ENCODE measurements around the gene ANTXR1. TPM values are rescaled to one million over a fixed set of nuclear protein-coding genes. Genes with fewer than 3 reads are reported as not detected.

ANTXR1 gene
- total RNA-seq, 5 donors from 2014 or later (not counting 1 experiment from before 2014, with no cell fraction given), result 0.19 to 0.79 (median 0.63) TPM; not detected in 1

GRCh38 chr2:69149631-69150215 is 136.7 kb downstream of the ANTXR1 start:
- POLR2A ChIA-PET, result no interaction called here
- DNase-seq (no peak), ATAC-seq (replicated peaks in 1 of 4) (no peak)
- peaks cover 0 to 12% of the 10 kb centered on the region in 2 experiments for H3K27me3 ChIP-seq (replicated peaks in 1 of 2; ENCODE audit: control insufficient read depth in 2 of 2, extremely low read depth in 1 of 2, insufficient read depth in 2 of 2, low read length in 1 of 2)
- 97% methylated on average over 5 of the region's 7 CpGs for WGBS (ENCODE audit: insufficient coverage)
- Mint-ChIP-seq H3K4me1 (no peaks in the 10 kb centered on the region), H3K27ac (peak overlapping the region in 1 of 2 donors; percentile 18), H3K9me3 (no peaks in the 10 kb centered on the region), H3K27me3 (peaks cover 6 to 23% of the 10 kb centered on the region in 2 donors), H3K36me3 (no peaks in the 10 kb centered on the region), H3K4me3 (no peak overlapping the region)
- CTCF ChIA-PET, result no interaction called here
- H3K9me3 ChIP-seq, result no peaks in the 10 kb centered on the region
- H3K27ac ChIP-seq (ENCODE audit: low read length), result no peak overlapping the region
- no peaks in the 10 kb centered on the region for H3K36me3 ChIP-seq (ENCODE audit: control insufficient read depth in 2 of 2, extremely low read depth in 1 of 2, insufficient read depth in 1 of 2, low read length in 1 of 2)
- no peaks in the 10 kb centered on the region for H3K4me1 ChIP-seq (ENCODE audit: control insufficient read depth in 1 of 2, extremely low read depth in 1 of 2, insufficient read depth in 2 of 2, low read length in 2 of 2)
- H3K4me3 ChIP-seq (ENCODE audit: control insufficient read depth in 1 of 2, extremely low read depth in 1 of 2, low read length in 1 of 2), result no peak overlapping the region

GRCh38 chr2:69151931-69152330 is 139.0 kb downstream of the ANTXR1 start:
- WGBS (ENCODE audit: insufficient coverage), result 94% methylated on average over 4 of the region's 4 CpGs
- ATAC-seq (replicated peaks in 1 of 4) (no peak), DNase-seq (no peak)
- no peak overlapping the region for H3K4me3 ChIP-seq (ENCODE audit: control insufficient read depth in 1 of 2, extremely low read depth in 1 of 2, low read length in 1 of 2)
- H3K36me3 Mint-ChIP-seq, result no peaks in the 10 kb centered on the region
- H3K27me3 ChIP-seq (replicated peaks in 1 of 2; ENCODE audit: control insufficient read depth in 2 of 2, extremely low read depth in 1 of 2, insufficient read depth in 2 of 2, low read length in 1 of 2), result peaks cover 0 to 12% of the 10 kb centered on the region in 2 experiments
- H3K27me3 Mint-ChIP-seq, result peaks cover 6 to 23% of the 10 kb centered on the region in 2 donors
- H3K27ac ChIP-seq (ENCODE audit: low read length), result no peak overlapping the region
- H3K4me3 Mint-ChIP-seq, result no peak overlapping the region
- H3K9me3 ChIP-seq, result no peaks in the 10 kb centered on the region
- ChIA-PET POLR2A (no interaction called here), CTCF (no interaction called here)
- no peaks in the 10 kb centered on the region for H3K36me3 ChIP-seq (ENCODE audit: control insufficient read depth in 2 of 2, extremely low read depth in 1 of 2, insufficient read depth in 1 of 2, low read length in 1 of 2)
- H3K4me1 Mint-ChIP-seq, result no peaks in the 10 kb centered on the region
- no peak overlapping the region for H3K27ac Mint-ChIP-seq
- no peaks in the 10 kb centered on the region for H3K4me1 ChIP-seq (ENCODE audit: control insufficient read depth in 1 of 2, extremely low read depth in 1 of 2, insufficient read depth in 2 of 2, low read length in 2 of 2)
- no peaks in the 10 kb centered on the region for H3K9me3 Mint-ChIP-seq

DNA sequence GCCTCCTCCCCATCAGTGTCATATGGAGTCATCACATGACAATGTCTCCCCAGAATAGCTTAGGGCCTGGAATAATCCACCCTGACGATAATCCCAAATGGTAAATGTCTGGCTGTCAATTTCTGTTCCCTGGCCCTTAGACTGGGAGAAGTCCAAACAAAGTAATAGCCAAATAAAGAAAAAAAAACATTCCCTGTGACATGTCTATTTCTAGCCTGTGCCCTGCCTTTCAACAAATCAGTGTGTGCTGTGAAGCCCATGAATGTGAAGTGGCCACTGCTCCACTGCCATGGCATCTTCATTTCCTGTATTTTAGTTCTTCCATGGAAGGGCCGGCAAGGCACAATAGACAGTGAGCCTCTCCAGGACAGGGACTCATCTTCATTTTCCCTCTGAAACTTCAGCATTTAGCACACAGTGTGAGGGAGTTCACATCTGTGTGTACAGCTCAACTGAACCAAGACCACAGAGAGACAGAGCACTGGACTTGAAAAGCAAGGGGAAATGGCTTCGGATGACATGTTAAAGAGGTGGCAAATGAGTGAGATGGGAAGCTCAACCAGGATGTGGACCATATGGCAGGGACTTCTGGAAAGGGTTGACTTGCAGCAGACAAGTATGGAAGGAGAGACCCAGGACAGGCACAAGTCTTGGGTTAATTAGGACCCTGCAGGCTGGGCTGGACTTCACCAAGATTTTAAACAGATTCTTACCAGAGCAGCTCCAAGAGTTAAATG is 140.0 kb downstream of the ANTXR1 start:
- H3K4me1 Mint-ChIP-seq, result no peaks in the 10 kb centered on the region
- H3K36me3 Mint-ChIP-seq, result no peaks in the 10 kb centered on the region
- peaks cover 0 to 12% of the 10 kb centered on the region in 2 experiments for H3K27me3 ChIP-seq (replicated peaks in 1 of 2; ENCODE audit: control insufficient read depth in 2 of 2, extremely low read depth in 1 of 2, insufficient read depth in 2 of 2, low read length in 1 of 2)
- H3K27me3 Mint-ChIP-seq, result peaks cover 6 to 23% of the 10 kb centered on the region in 2 donors
- H3K4me1 ChIP-seq (ENCODE audit: control insufficient read depth in 1 of 2, extremely low read depth in 1 of 2, insufficient read depth in 2 of 2, low read length in 2 of 2), result no peaks in the 10 kb centered on the region
- ChIA-PET POLR2A (no interaction called here), CTCF (no interaction called here)
- no peak overlapping the region for H3K27ac ChIP-seq (ENCODE audit: low read length)
- no peaks in the 10 kb centered on the region for H3K9me3 Mint-ChIP-seq
- ATAC-seq (replicated peaks in 1 of 4) (no peak), DNase-seq (no peak)
- no peak overlapping the region for H3K4me3 Mint-ChIP-seq
- H3K4me3 ChIP-seq (ENCODE audit: control insufficient read depth in 1 of 2, extremely low read depth in 1 of 2, low read length in 1 of 2), result no peak overlapping the region
- no peaks in the 10 kb centered on the region for H3K36me3 ChIP-seq (ENCODE audit: control insufficient read depth in 2 of 2, extremely low read depth in 1 of 2, insufficient read depth in 1 of 2, low read length in 1 of 2)
- H3K9me3 ChIP-seq, result no peaks in the 10 kb centered on the region
- 92% methylated on average over 1 of the region's 3 CpGs for WGBS (ENCODE audit: insufficient coverage)
- no peak overlapping the region for H3K27ac Mint-ChIP-seq

DNA sequence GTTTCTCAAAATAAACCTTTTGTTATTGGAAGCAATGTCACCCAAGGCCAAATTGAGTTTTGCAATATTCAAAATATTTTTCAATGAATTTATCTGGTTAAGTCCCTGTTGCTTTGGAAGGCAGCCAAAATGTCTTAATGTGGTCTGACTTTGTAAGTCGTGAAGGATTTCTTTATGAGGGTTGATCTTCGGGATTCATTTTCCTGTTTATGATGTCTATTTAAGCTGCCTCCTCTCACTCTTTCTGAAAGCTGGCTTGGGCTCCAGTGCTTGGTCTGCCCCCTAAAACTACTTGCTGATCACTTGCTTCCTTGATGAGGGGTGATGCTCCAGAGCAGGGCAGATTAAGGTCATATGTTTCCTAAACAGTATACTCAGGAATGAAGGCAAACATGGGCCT is 141.1 kb downstream of the ANTXR1 start:
- H3K9me3 ChIP-seq, result no peaks in the 10 kb centered on the region
- WGBS (ENCODE audit: insufficient coverage), result 0% methylated on average over 1 of the region's 2 CpGs
- H3K4me1 ChIP-seq (ENCODE audit: control insufficient read depth in 1 of 2, extremely low read depth in 1 of 2, insufficient read depth in 2 of 2, low read length in 2 of 2), result no peaks in the 10 kb centered on the region
- peaks cover 0 to 12% of the 10 kb centered on the region in 2 experiments for H3K27me3 ChIP-seq (replicated peaks in 1 of 2; ENCODE audit: control insufficient read depth in 2 of 2, extremely low read depth in 1 of 2, insufficient read depth in 2 of 2, low read length in 1 of 2)
- ATAC-seq (replicated peaks in 1 of 4) (no peak), DNase-seq (no peak)
- no peaks in the 10 kb centered on the region for H3K36me3 ChIP-seq (ENCODE audit: control insufficient read depth in 2 of 2, extremely low read depth in 1 of 2, insufficient read depth in 1 of 2, low read length in 1 of 2)
- H3K36me3 Mint-ChIP-seq, result no peaks in the 10 kb centered on the region
- no peaks in the 10 kb centered on the region for H3K4me1 Mint-ChIP-seq
- no peak overlapping the region for H3K27ac Mint-ChIP-seq
- H3K27ac ChIP-seq (ENCODE audit: low read length), result no peak overlapping the region
- ChIA-PET CTCF (no interaction called here), POLR2A (no interaction called here)
- no peak overlapping the region for H3K4me3 Mint-ChIP-seq
- no peaks in the 10 kb centered on the region for H3K9me3 Mint-ChIP-seq
- peaks cover 6 to 22% of the 10 kb centered on the region in 2 donors for H3K27me3 Mint-ChIP-seq
- H3K4me3 ChIP-seq (ENCODE audit: control insufficient read depth in 1 of 2, extremely low read depth in 1 of 2, low read length in 1 of 2), result no peak overlapping the region

DNA sequence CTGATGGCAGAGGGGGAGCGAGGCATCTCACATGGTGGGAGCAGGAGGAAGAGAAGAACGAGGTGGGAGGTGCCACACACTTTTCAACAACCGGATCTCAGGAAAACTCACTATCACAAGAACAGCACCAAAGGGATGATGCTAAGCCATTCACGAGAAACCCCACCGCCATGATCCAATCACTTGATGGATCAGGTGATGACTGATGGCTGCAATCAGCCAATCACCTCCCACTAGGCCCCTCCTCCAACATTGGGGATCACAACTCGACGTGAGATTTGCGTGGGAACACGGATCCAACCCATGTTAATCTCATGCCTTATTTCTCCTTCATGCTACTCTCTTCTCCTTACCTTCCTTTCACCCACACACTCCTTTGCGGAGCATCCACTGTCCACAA is 143.6 kb downstream of the ANTXR1 start:
- H3K36me3 ChIP-seq (ENCODE audit: control insufficient read depth in 2 of 2, extremely low read depth in 1 of 2, insufficient read depth in 1 of 2, low read length in 1 of 2), result no peaks in the 10 kb centered on the region
- no peak overlapping the region for H3K27ac ChIP-seq (ENCODE audit: low read length)
- no peaks in the 10 kb centered on the region for H3K9me3 ChIP-seq
- ATAC-seq (replicated peaks in 1 of 4), result no peak
- Mint-ChIP-seq H3K27ac (no peak overlapping the region), H3K27me3 (peaks cover 10 to 12% of the 10 kb centered on the region in 2 donors), H3K36me3 (no peaks in the 10 kb centered on the region), H3K4me1 (no peaks in the 10 kb centered on the region), H3K9me3 (no peaks in the 10 kb centered on the region), H3K4me3 (no peak overlapping the region)
- H3K4me3 ChIP-seq (ENCODE audit: control insufficient read depth in 1 of 2, extremely low read depth in 1 of 2, low read length in 1 of 2), result no peak overlapping the region
- CTCF ChIA-PET, result no interaction called here
- DNase-seq, result no peak
- peaks cover 0 to 1% of the 10 kb centered on the region in 2 experiments for H3K27me3 ChIP-seq (replicated peaks in 1 of 2; ENCODE audit: control insufficient read depth in 2 of 2, extremely low read depth in 1 of 2, insufficient read depth in 2 of 2, low read length in 1 of 2)
- no peaks in the 10 kb centered on the region for H3K4me1 ChIP-seq (ENCODE audit: control insufficient read depth in 1 of 2, extremely low read depth in 1 of 2, insufficient read depth in 2 of 2, low read length in 2 of 2)
- POLR2A ChIA-PET, result no interaction called here
- 76% methylated on average over 7 of the region's 10 CpGs for WGBS (ENCODE audit: insufficient coverage)

- ChIA-PET POLR2A (no interaction called here), CTCF (no interaction called here)
- no peaks in the 10 kb centered on the region for H3K4me1 Mint-ChIP-seq
- no peak overlapping the region for H3K27ac Mint-ChIP-seq
- no peak overlapping the region for H3K4me3 Mint-ChIP-seq
- no peak overlapping the region for H3K27ac ChIP-seq (ENCODE audit: low read length)
- no peaks in the 10 kb centered on the region for H3K27me3 ChIP-seq (replicated peaks in 1 of 2; ENCODE audit: control insufficient read depth in 2 of 2, extremely low read depth in 1 of 2, insufficient read depth in 2 of 2, low read length in 1 of 2)
- ATAC-seq (replicated peaks in 1 of 4) (no peak), DNase-seq (no peak)
- H3K36me3 Mint-ChIP-seq, result no peaks in the 10 kb centered on the region
- H3K4me3 ChIP-seq (ENCODE audit: control insufficient read depth in 1 of 2, extremely low read depth in 1 of 2, low read length in 1 of 2), result no peak overlapping the region
- WGBS (ENCODE audit: insufficient coverage), result 80% methylated on average over 2 of the region's 3 CpGs
- peaks cover 7 to 10% of the 10 kb centered on the region in 2 donors for H3K27me3 Mint-ChIP-seq
- H3K36me3 ChIP-seq (ENCODE audit: control insufficient read depth in 2 of 2, extremely low read depth in 1 of 2, insufficient read depth in 1 of 2, low read length in 1 of 2), result no peaks in the 10 kb centered on the region
- H3K4me1 ChIP-seq (ENCODE audit: control insufficient read depth in 1 of 2, extremely low read depth in 1 of 2, insufficient read depth in 2 of 2, low read length in 2 of 2), result no peaks in the 10 kb centered on the region
- H3K9me3 Mint-ChIP-seq, result no peaks in the 10 kb centered on the region
- no peaks in the 10 kb centered on the region for H3K9me3 ChIP-seq
Observed at GRCh38 chr2:69157441-69157840, 144.5 kb downstream of the ANTXR1 start.

Measured in T-cell (primary cell).